Prostate gland (tissue), 2 donors: ENCODE measurements around the gene KHDC4.

ENCODE experiments used
- CTCF ChIP-seq, 4 experiments: fragments of 200-600 bp in 2 of 4; fragments of 450-650 bp in 2 of 4; sonication (generic) in 2 of 4; IDR thresholded peaks; 1 replicate in 3 of 4; 2 replicates in 1 of 4; pipeline ENCODE4 v1.5.1; 2016 to 2019; ENCODE audit warnings: antibody characterized with exemption in 4 of 4, mild to moderate bottlenecking in 2 of 4, moderate library complexity in 2 of 4
- POLR2AphosphoS5 ChIP-seq: sonication (generic); formaldehyde crosslinking; IDR thresholded peaks from one replicate; pipeline ENCODE4 v1.6.1; 2017; ENCODE audit warnings: antibody characterized with exemption

- TF ChIP-seq CTCF (IDR thresholded peaks at IDR 0.05) (no peak), POLR2AphosphoS5 (no peak)
These were observed 60.4 kb downstream of the KHDC4 start for GRCh38 chr1:155873860-155874259.
